ENCODE data around the gene SSUH2. TPM values are rescaled to one million over a fixed set of nuclear protein-coding genes. Genes with fewer than 3 reads are reported as not detected.

The SSUH2 gene
- total RNA-seq, 2 experiments from 2014 or later: not detected

GRCh38 chr3:8641472-8641871, 3.1 kb downstream of the SSUH2 start:
- Mint-ChIP-seq H3K9me3 (no peaks in the 10 kb centered on the region), H3K4me3 (no peak overlapping the region), H3K27ac (no peak overlapping the region), H3K27me3 (peaks cover 16% of the 10 kb centered on the region), H3K36me3 (ENCODE audit: low read depth) (no peaks in the 10 kb centered on the region), H3K4me1 (no peaks in the 10 kb centered on the region)
- CTCF ChIA-PET: no interaction called here
- DNase-seq: no peak
- POLR2A ChIA-PET: no interaction called here

DNA sequence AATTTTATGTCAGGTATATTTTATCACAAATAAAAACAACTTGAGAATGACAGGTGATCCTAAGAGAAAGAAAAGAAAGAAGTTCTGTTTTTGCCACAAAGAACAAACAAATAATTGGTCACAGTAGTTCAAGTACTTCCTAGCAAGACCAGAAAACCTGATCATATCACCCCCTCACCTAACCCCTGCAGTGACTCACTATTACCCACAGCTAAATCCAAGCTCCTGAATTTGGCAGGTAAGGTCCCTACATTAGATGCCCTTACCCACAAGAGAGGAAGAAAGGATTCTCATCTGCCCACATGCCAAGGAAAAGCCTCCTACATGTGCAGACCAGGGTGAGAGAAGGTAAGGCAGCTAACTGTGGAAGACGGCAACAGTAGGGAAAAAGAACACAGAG, 4.4 kb downstream of the SSUH2 start:
- H3K27ac Mint-ChIP-seq: no peak overlapping the region
- H3K9me3 Mint-ChIP-seq: no peaks in the 10 kb centered on the region
- H3K36me3 Mint-ChIP-seq (ENCODE audit: low read depth): no peaks in the 10 kb centered on the region
- no peak for DNase-seq
- POLR2A ChIA-PET: no interaction called here
- H3K4me3 Mint-ChIP-seq: no peak overlapping the region
- H3K27me3 Mint-ChIP-seq: peaks cover 16% of the 10 kb centered on the region
- CTCF ChIA-PET: no interaction called here
- no peaks in the 10 kb centered on the region for H3K4me1 Mint-ChIP-seq

GRCh38 chr3:8639659-8640000, 5.0 kb downstream of the SSUH2 start:
- no peak for DNase-seq
- no peaks in the 10 kb centered on the region for H3K36me3 Mint-ChIP-seq (ENCODE audit: low read depth)
- H3K27ac Mint-ChIP-seq: no peak overlapping the region
- H3K9me3 Mint-ChIP-seq: no peaks in the 10 kb centered on the region
- CTCF ChIA-PET: no interaction called here
- H3K4me1 Mint-ChIP-seq: no peaks in the 10 kb centered on the region
- POLR2A ChIA-PET: no interaction called here
- H3K27me3 Mint-ChIP-seq: peaks cover 18% of the 10 kb centered on the region
- no peak overlapping the region for H3K4me3 Mint-ChIP-seq

GRCh38 chr3:8638994-8639658, 5.5 kb downstream of the SSUH2 start:
- H3K27me3 Mint-ChIP-seq: peaks cover 15% of the 10 kb centered on the region
- POLR2A ChIA-PET: no interaction called here
- CTCF ChIA-PET: no interaction called here
- H3K4me1 Mint-ChIP-seq: no peaks in the 10 kb centered on the region
- H3K4me3 Mint-ChIP-seq: no peak overlapping the region
- DNase-seq: no peak
- H3K9me3 Mint-ChIP-seq: no peaks in the 10 kb centered on the region
- H3K27ac Mint-ChIP-seq: no peak overlapping the region
- H3K36me3 Mint-ChIP-seq (ENCODE audit: low read depth): no peaks in the 10 kb centered on the region

DNA sequence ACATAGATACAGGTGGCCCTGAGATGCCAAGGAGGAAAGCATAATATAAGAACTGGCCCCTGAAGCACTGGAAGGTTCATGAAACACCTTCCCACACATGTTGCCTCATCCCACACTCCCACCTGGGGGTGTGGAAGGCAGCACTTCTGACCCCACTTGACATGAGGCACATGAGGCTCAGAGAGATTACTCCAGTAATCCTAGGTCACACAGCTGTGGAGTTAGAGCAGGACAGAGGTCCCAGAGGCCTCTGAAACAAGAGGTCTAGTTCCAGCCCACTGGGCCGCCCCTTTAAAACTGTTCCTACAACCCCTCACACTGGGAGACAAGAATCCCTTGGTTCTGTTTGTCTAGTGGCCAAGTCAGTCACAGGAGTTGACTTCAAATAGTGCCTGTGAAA, 7.2 kb downstream of the SSUH2 start:
- no peaks in the 10 kb centered on the region for H3K9me3 Mint-ChIP-seq
- DNase-seq: no peak
- H3K27me3 Mint-ChIP-seq: peaks cover 12% of the 10 kb centered on the region
- POLR2A ChIA-PET: no interaction called here
- H3K27ac Mint-ChIP-seq: no peak overlapping the region
- H3K4me1 Mint-ChIP-seq: no peaks in the 10 kb centered on the region
- no peak overlapping the region for H3K4me3 Mint-ChIP-seq
- CTCF ChIA-PET: no interaction called here
- no peaks in the 10 kb centered on the region for H3K36me3 Mint-ChIP-seq (ENCODE audit: low read depth)

GRCh38 chr3:8635631-8636030, 9.0 kb downstream of the SSUH2 start:
- no peak for DNase-seq
- Mint-ChIP-seq H3K4me1 (no peaks in the 10 kb centered on the region), H3K27me3 (peaks cover 25% of the 10 kb centered on the region), H3K27ac (no peak overlapping the region), H3K36me3 (ENCODE audit: low read depth) (no peaks in the 10 kb centered on the region), H3K9me3 (no peaks in the 10 kb centered on the region), H3K4me3 (no peak overlapping the region)
- ChIA-PET POLR2A (no interaction called here), CTCF (no interaction called here)

GRCh38 chr3:8635125-8635524, 9.5 kb downstream of the SSUH2 start:
- DNase-seq: no peak
- POLR2A ChIA-PET: no interaction called here
- H3K4me3 Mint-ChIP-seq: no peak overlapping the region
- no peak overlapping the region for H3K27ac Mint-ChIP-seq
- H3K36me3 Mint-ChIP-seq (ENCODE audit: low read depth): no peaks in the 10 kb centered on the region
- H3K4me1 Mint-ChIP-seq: peaks cover under 1% of the 10 kb centered on the region
- H3K9me3 Mint-ChIP-seq: no peaks in the 10 kb centered on the region
- CTCF ChIA-PET: no interaction called here
- H3K27me3 Mint-ChIP-seq: peaks cover 22% of the 10 kb centered on the region

DNA sequence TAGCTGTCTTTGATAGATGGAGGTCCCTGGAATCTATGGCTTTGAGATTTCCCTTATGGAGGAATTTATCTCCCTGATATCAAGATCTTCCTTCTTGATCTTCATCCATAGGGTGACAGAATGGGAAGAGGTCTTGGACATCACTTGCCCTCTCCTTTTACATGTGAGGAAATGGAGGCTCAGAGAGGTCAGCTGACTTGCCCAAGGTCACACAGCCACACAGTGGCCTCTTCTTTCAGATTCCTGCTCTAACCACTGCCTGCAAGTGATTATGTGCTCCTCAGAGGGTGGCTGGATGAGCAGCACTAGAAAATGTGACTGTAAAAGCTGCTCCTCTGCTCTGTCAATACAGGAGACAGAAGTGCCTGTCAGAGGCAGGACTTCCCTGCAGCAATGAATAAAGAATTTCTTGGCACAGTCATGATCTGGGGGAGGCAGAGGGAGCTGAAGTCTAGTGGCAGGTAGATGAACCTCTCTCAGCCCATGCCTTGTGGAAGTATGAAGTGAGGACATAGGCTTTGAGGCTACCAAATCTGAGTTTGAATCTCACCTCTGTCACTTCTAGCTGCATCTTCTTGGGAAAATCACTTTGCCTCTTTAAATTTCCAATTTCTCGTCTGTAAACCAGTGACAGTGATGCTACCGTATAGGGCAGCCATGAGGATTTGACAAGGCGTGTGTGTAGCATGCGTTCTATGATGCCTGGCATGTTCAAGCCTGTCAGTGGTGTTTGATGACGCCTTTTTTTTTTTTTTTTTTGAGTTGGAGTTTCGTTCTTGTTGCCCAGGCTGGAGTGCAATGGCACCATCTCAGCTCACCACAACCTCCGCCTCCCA, 12.0 kb downstream of the SSUH2 start:
- peaks cover 19% of the 10 kb centered on the region for H3K4me1 Mint-ChIP-seq
- ChIA-PET CTCF (no interaction called here), POLR2A (no interaction called here)
- H3K27me3 Mint-ChIP-seq: peaks cover 24% of the 10 kb centered on the region
- DNase-seq: no peak
- H3K36me3 Mint-ChIP-seq (ENCODE audit: low read depth): no peaks in the 10 kb centered on the region
- H3K9me3 Mint-ChIP-seq: no peaks in the 10 kb centered on the region
- H3K27ac Mint-ChIP-seq: no peak overlapping the region
- H3K4me3 Mint-ChIP-seq: no peak overlapping the region

GRCh38 chr3:8631661-8632060, 12.9 kb downstream of the SSUH2 start:
- Mint-ChIP-seq H3K9me3 (no peaks in the 10 kb centered on the region), H3K4me3 (no peak overlapping the region), H3K4me1 (peaks cover 19% of the 10 kb centered on the region), H3K27me3 (peaks cover 24% of the 10 kb centered on the region), H3K36me3 (ENCODE audit: low read depth) (no peaks in the 10 kb centered on the region), H3K27ac (no peak overlapping the region)
- ChIA-PET CTCF (no interaction called here), POLR2A (no interaction called here)
- no peak for DNase-seq

DNA sequence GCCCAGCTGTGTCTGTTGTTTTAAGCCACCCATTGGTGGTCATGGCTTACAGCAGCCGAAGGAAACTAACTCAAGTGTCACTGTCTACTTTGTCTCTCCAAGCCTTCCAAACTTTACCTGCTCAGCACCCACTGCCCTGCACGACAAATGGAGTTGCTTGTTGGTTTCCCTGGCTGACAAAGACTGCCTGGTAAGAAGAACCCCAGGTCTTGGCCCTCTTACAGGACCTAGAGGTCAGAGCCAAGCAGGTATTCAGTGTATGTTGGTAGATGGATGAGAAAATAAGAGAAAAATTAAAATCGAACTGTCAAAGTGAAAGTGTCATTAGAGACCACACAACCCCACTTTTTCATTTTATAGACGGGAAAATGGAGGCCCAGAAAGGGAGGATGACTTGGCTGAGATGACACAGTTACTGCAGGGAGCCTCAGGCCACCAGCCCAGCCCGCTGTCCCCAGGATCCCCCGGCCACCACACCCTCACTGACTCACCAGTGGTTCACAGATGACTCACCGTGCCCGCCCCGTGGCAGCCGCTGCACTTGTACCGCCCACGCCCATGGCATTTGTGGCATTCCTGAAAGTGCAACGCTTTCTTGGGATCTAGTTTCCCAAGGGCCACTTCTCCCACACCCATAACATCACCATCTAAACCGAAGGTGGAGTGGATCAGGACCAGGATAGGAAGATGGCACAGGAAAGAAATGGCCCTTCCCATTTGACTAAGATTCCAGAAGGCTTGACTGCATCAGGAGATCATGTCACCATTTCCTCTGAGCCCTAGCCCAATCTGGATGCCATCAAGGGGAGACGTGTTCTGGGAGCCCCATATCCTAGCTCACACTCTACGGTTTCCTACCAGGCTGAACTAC, 15.2 kb downstream of the SSUH2 start:
- H3K4me3 Mint-ChIP-seq: no peak overlapping the region
- CTCF ChIA-PET: no interaction called here

DNA sequence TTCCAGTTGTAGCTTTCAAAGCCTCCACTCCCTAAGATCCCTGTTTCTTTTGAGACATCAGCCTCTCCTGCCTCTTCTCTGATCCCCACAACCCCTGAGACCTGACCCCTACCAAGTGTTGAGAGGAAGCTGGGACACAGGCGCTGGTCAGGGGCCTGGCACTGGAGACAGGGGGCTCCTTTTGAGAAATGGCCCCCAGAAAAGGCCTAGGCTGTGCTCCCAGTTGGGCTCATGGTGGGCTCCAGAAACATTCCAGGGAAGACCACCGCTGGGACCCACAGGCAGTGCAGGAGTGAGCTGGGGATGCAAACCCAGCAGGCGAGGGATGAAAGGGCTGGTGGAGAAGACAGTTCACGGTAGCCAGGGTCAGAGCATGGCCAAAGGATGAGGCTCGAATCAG, 16.6 kb downstream of the SSUH2 start:
- no peak for DNase-seq
- peaks cover 24% of the 10 kb centered on the region for H3K4me1 Mint-ChIP-seq
- CTCF ChIA-PET: no interaction called here
- POLR2A ChIA-PET: no interaction called here
- H3K36me3 Mint-ChIP-seq (ENCODE audit: low read depth): no peaks in the 10 kb centered on the region
- no peak overlapping the region for H3K27ac Mint-ChIP-seq
- H3K27me3 Mint-ChIP-seq: peaks cover 26% of the 10 kb centered on the region
- H3K9me3 Mint-ChIP-seq: no peaks in the 10 kb centered on the region
- H3K4me3 Mint-ChIP-seq: no peak overlapping the region

More for the DNA sequence above, 15.2 kb downstream of the SSUH2 start:
- peak overlapping the region; percentile 12 for H3K27ac Mint-ChIP-seq
- no peaks in the 10 kb centered on the region for H3K36me3 Mint-ChIP-seq (ENCODE audit: low read depth)
- peaks cover 26% of the 10 kb centered on the region for H3K27me3 Mint-ChIP-seq
- peak; percentile 75 for DNase-seq
- H3K4me1 Mint-ChIP-seq: peaks cover 19% of the 10 kb centered on the region
- H3K9me3 Mint-ChIP-seq: no peaks in the 10 kb centered on the region
- POLR2A ChIA-PET: no interaction called here

DNA sequence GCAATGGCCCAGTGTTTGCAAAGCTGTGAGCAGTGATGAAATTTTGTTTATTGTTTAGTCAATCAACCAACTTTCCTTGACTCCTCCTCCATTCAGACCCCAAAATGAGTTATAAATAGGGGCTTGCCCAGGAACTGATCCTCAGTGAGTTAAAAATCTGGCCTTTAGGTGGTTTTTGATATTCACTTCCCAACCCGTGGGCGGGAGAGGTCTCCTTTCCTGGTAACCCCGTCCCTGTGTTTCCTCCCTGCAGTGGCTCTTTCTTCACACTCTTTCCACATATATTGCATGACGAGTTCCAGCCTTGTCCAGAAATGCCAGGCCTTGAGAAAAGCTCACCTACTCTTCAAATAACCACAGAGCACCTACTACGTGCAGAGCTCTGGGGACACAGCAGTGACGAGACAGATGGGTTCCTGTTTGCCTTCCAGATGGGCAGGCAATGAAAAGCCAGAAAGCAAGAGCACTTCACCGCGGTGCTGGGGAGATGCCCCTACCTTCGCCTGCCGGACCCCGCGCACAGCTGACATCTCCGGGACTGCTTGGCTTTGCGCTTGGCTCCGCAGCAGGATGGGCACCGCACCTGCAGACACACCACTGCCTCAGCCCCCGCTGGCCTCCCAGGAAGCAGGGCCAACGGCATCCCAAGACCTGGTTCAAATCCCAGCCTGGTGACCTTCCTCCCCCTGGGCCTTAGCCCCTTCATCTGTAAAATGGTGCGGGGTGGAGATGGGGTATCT, 17.2 kb downstream of the SSUH2 start:
- Mint-ChIP-seq H3K36me3 (ENCODE audit: low read depth) (no peaks in the 10 kb centered on the region), H3K27me3 (peaks cover 24% of the 10 kb centered on the region), H3K27ac (no peak overlapping the region), H3K9me3 (no peaks in the 10 kb centered on the region), H3K4me3 (no peak overlapping the region), H3K4me1 (peaks cover 28% of the 10 kb centered on the region)
- no peak for DNase-seq
- POLR2A ChIA-PET: no interaction called here
- CTCF ChIA-PET: no interaction called here

- Mint-ChIP-seq H3K27me3 (peaks cover 13% of the 10 kb centered on the region), H3K4me3 (no peak overlapping the region), H3K4me1 (peaks cover 28% of the 10 kb centered on the region), H3K27ac (no peak overlapping the region), H3K36me3 (ENCODE audit: low read depth) (no peaks in the 10 kb centered on the region), H3K9me3 (no peaks in the 10 kb centered on the region)
- ChIA-PET CTCF (no interaction called here), POLR2A (no interaction called here)
- DNase-seq: no peak
Measured at GRCh38 chr3:8625991-8626390, 18.6 kb downstream of the SSUH2 start.
